SH-SY5Y (cell line): ENCODE measurements around the gene MYH8.

ENCODE experiments used
- GATA2 ChIP-seq: IDR thresholded peaks from 2 replicates; pipeline ENCODE4 v1.6.1; 2011; ENCODE audit warnings: mild to moderate bottlenecking, low read depth, low read length
- GATA3 ChIP-seq: IDR thresholded peaks from 2 replicates; pipeline ENCODE4 v1.6.1; 2011; ENCODE audit warnings: low read depth, mild to moderate bottlenecking, low read length, moderate library complexity

GRCh38 chr17:10372906-10373305 lies 48.8 kb downstream of the MYH8 start, which contains the start of gene MYH13:
- TF ChIP-seq GATA3 (no peak), GATA2 (no peak)
